A673 (cell line): ENCODE results near the gene NOS1AP.

ENCODE experiments used
- CTCF ChIP-seq: fragments of 300-800, 200-600 bp; sonication (generic); conservative IDR thresholded peaks from 2 replicates; pipeline ENCODE4 v1.5.1; 2017; ENCODE audit warnings: low read depth, mild to moderate bottlenecking, antibody characterized with exemption, low read length, moderate library complexity, mixed read lengths
- EZH2 ChIP-seq: fragments of 200-600 bp; sonication (generic); IDR thresholded peaks from 2 replicates; pipeline ENCODE4 v1.6.1; 2017; ENCODE audit warnings: borderline replicate concordance, low read depth, mild to moderate bottlenecking, mixed read lengths, antibody characterized with exemption, low read length; ENCODE audit not compliant: poor library complexity, severe bottlenecking

DNA sequence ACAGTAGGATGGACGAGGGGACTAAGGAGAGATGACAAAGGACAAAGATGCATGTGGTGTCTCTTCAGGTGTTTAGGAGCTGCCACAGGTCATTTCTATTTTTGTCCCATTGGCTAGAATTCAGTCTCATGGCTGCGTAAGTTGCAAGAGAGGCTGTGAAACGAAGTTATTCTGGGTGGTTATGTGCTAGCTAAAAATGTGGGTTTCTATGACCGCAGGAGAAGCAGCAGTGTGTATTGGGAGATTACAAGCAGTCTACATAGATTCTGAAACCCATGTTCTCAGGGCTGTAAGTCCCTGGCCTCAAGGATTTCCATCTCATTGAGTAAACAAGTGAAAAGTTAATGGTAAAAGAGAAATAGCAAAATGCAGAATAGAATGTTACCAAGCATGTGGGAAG, 196.5 kb downstream of the NOS1AP start:
- no peak for TF ChIP-seq CTCF
- no peak for TF ChIP-seq EZH2
